ENCODE measurements around the gene PDCL2. TPM values are rescaled to one million over a fixed set of nuclear protein-coding genes. Genes with fewer than 3 reads are reported as not detected.
"Not testable (repeated sequence)": the region's sequence is repeated elsewhere in the genome, so short reads cannot be mapped to it uniquely, and the experiment has no call there.

The PDCL2 gene
- total RNA-seq, 1 donor = not detected

GRCh38 chr4:55568905-55569504, 23.0 kb downstream of the PDCL2 start:
- no peak for DNase-seq (ENCODE audit: low read depth)

GRCh38 chr4:55561889-55562288, 30.2 kb downstream of the PDCL2 start:
- DNase-seq (ENCODE audit: low read depth) = no peak
- TF ChIP-seq CTCF (IDR thresholded peaks at IDR 0.05; ENCODE audit: insufficient read depth, low read depth, low read length) = no peak
- H3K4me3 ChIP-seq (ENCODE audit: low read depth, low read length) = no peak overlapping the region

More at GRCh38 chr4:55568905-55569504, 23.0 kb downstream of the PDCL2 start:
- TF ChIP-seq CTCF (IDR thresholded peaks at IDR 0.05; ENCODE audit: insufficient read depth, low read depth, low read length) = no peak
- H3K4me3 ChIP-seq (ENCODE audit: low read depth, low read length) = no peak overlapping the region

GRCh38 chr4:55560096-55560495, 31.9 kb downstream of the PDCL2 start:
- DNase-seq (ENCODE audit: low read depth) = no peak
- H3K4me3 ChIP-seq (ENCODE audit: low read depth, low read length) = no peak overlapping the region
- no peak for TF ChIP-seq CTCF (IDR thresholded peaks at IDR 0.05; ENCODE audit: insufficient read depth, low read depth, low read length)

- no peak overlapping the region for H3K4me3 ChIP-seq (ENCODE audit: low read depth, low read length)
- peak; percentile 57 for TF ChIP-seq CTCF (IDR thresholded peaks at IDR 0.05; ENCODE audit: insufficient read depth, low read depth, low read length)
- peak; percentile 72 for DNase-seq (ENCODE audit: low read depth)
Measured at GRCh38 chr4:55554453-55555030, 37.5 kb downstream of the PDCL2 start.

- peak overlapping the region; percentile 53 for H3K4me3 ChIP-seq (ENCODE audit: low read depth, low read length)
- no peak for TF ChIP-seq CTCF (IDR thresholded peaks at IDR 0.05; ENCODE audit: insufficient read depth, low read depth, low read length)
- peak; percentile 93 for DNase-seq (ENCODE audit: low read depth)
Measured at GRCh38 chr4:55553441-55554201, 38.4 kb downstream of the PDCL2 start.

DNA sequence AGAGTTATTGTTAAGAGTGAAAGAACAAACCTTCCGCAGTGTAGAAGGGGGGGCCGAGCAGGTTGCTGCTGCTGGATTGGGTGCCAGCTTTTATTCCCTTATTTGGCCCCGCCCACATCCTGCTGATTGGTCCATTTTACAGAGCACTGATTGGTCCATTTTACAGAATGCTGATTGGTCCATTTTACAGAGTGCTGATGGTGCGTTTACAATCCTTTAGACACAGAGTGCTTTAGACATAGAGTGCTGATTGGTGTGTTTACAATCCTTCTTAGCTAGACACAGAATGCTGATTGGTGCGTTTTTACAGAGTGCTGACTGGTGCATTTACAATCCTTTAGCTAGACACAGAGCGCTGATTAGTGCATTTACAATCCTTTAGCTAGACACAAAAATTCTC, 40.1 kb downstream of the PDCL2 start:
- DNase-seq (ENCODE audit: low read depth) = not testable (repeated sequence)

GRCh38 chr4:55549888-55550287, 42.2 kb downstream of the PDCL2 start:
- H3K4me3 ChIP-seq (ENCODE audit: low read depth, low read length) = no peak overlapping the region

More for the DNA sequence above, 40.1 kb downstream of the PDCL2 start:
- H3K4me3 ChIP-seq (ENCODE audit: low read depth, low read length) = not testable (repeated sequence)

More at GRCh38 chr4:55549888-55550287, 42.2 kb downstream of the PDCL2 start:
- peak; percentile 83 for DNase-seq (ENCODE audit: low read depth)
- TF ChIP-seq CTCF (IDR thresholded peaks at IDR 0.05; ENCODE audit: insufficient read depth, low read depth, low read length) = no peak

Data from fibroblast of villous mesenchyme (primary cell).